Fibroblast of the conjunctiva (primary cell): ENCODE measurements around the gene TCF3.

Experiments
- DNase-seq: peaks from one replicate; pipeline ENCODE4 v3.0.0-alpha.2; 2010; ENCODE audit warnings: low read depth

The TCF3 gene

GRCh38 chr19:1580957-1581356, 71.5 kb downstream of the TCF3 start:
- DNase-seq = no peak

- DNase-seq = no peak
Measured at GRCh38 chr19:1580382-1580781, 72.0 kb downstream of the TCF3 start.

- DNase-seq = no peak
Measured at GRCh38 chr19:1579222-1579621, 73.2 kb downstream of the TCF3 start.

- DNase-seq = no peak
Measured at GRCh38 chr19:1577929-1578618, 74.3 kb downstream of the TCF3 start.

GRCh38 chr19:1577090-1577928, 75.1 kb downstream of the TCF3 start:
- DNase-seq = no peak

GRCh38 chr19:1576242-1577089, 75.9 kb downstream of the TCF3 start:
- DNase-seq = no peak

GRCh38 chr19:1575323-1576241, 76.8 kb downstream of the TCF3 start:
- DNase-seq = no peak

GRCh38 chr19:1574354-1575136, 77.9 kb downstream of the TCF3 start:
- DNase-seq = no peak

GRCh38 chr19:1572795-1573194, 79.6 kb downstream of the TCF3 start:
- no peak for DNase-seq

- no peak for DNase-seq
Measured at GRCh38 chr19:1571358-1571757, 81.1 kb downstream of the TCF3 start.

- no peak for DNase-seq
Measured at GRCh38 chr19:1570836-1571235, 81.6 kb downstream of the TCF3 start.

- DNase-seq = no peak
Measured at GRCh38 chr19:1569997-1570396, 82.4 kb downstream of the TCF3 start.

GRCh38 chr19:1568320-1569019, 83.9 kb downstream of the TCF3 start, which contains the start of gene MEX3D:
TSS of gene MEX3D (minus strand) at chr19:1568325. CDS start at chr19:1568058, 267 bp downstream.
- DNase-seq = no peak

- no peak for DNase-seq
Measured at GRCh38 chr19:1567848-1568227, 84.6 kb downstream of the TCF3 start.

- no peak for DNase-seq
Measured at GRCh38 chr19:1567116-1567847, 85.1 kb downstream of the TCF3 start.

GRCh38 chr19:1566392-1567115, 85.9 kb downstream of the TCF3 start:
- DNase-seq = peak; percentile 65

GRCh38 chr19:1563251-1563650, 89.2 kb downstream of the TCF3 start:
- no peak for DNase-seq

- no peak for DNase-seq
Measured at GRCh38 chr19:1561236-1561842, 91.1 kb downstream of the TCF3 start.
